T-cell (primary cell): Measurements from ENCODE around the gene YIPF6. TPM values are rescaled to one million over a fixed set of nuclear protein-coding genes. Genes with fewer than 3 reads are reported as not detected.

Source experiments
- ATAC-seq, 4 experiments: fragments of 200-7000 bp in 3 of 4; fragments of 150-1000 bp in 1 of 4; cut with Tn5 transposase; replicated peaks in 1 of 4; 1 replicate in 3 of 4; 2 replicates in 1 of 4; pipeline ENCODE4 v1.10.0; 2021; ENCODE audit warnings: moderate library complexity in 3 of 4, mild to moderate bottlenecking in 2 of 4, moderate number of reproducible peaks in 1 of 4
- CTCF ChIA-PET, 2 donors: fragments of 300-600 bp; sonication (Branson Sonifier 250); formaldehyde crosslinking; loops; one replicate each; lab custom pipeline; 2022; ENCODE audit warnings: antibody characterized with exemption in 2 of 2; lab: Charles Lee
- POLR2A ChIA-PET, 2 donors: fragments of 300-600 bp; sonication (Branson Sonifier 250); formaldehyde crosslinking; loops; one replicate each; lab custom pipeline; 2022; ENCODE audit warnings: antibody characterized with exemption in 2 of 2; lab: Charles Lee
- DNase-seq, 35 experiments: peaks; one replicate each; pipeline versions ENCODE4 v3.0.0 to v3.0.0-alpha.2; 2013 to 2023
- H3K27ac ChIP-seq: one replicate; pipeline ENCODE4 v1.5.1; 2013; ENCODE audit warnings: low read length
- H3K27me3 ChIP-seq, 2 experiments: replicated peaks in 1 of 2; 1 replicate in 1 of 2; 2 replicates in 1 of 2; pipeline versions ENCODE4 v1.6.1 to v1.7.0; 2013; ENCODE audit warnings: low read length in 1 of 2, mixed read lengths in 1 of 2; ENCODE audit not compliant: control insufficient read depth in 2 of 2, insufficient read depth in 2 of 2; ENCODE audit errors: extremely low read depth in 1 of 2
- H3K36me3 ChIP-seq, 2 donors: 1 replicate in 1 of 2; 2 replicates in 1 of 2; pipeline versions ENCODE4 v1.6.1 to v1.7.0; 2013; ENCODE audit warnings: low read length in 1 of 2; ENCODE audit not compliant: control insufficient read depth in 2 of 2, insufficient read depth in 1 of 2; ENCODE audit errors: extremely low read depth in 1 of 2
- H3K4me1 ChIP-seq, 2 experiments: 1 replicate in 1 of 2; 2 replicates in 1 of 2; pipeline versions ENCODE4 v1.6.1 to v1.7.0; 2013; ENCODE audit warnings: low read length in 2 of 2, mixed read lengths in 1 of 2; ENCODE audit not compliant: insufficient read depth in 2 of 2, control insufficient read depth in 1 of 2; ENCODE audit errors: extremely low read depth in 1 of 2
- H3K4me3 ChIP-seq, 2 donors: 1 replicate in 1 of 2; 2 replicates in 1 of 2; pipeline versions ENCODE4 v1.5.1 to v1.7.0; 2013; ENCODE audit warnings: mild to moderate bottlenecking in 2 of 2, low read length in 1 of 2, moderate library complexity in 1 of 2; ENCODE audit not compliant: control insufficient read depth in 1 of 2; ENCODE audit errors: extremely low read depth in 1 of 2
- H3K9me3 ChIP-seq: 2 replicates; pipeline ENCODE4 v1.7.0; 2013
- H3K27ac Mint-ChIP-seq, 2 donors: one replicate each; pipeline ENCODE4 v1.8.0; 2020 to 2021; ENCODE audit warnings: mild to moderate bottlenecking in 2 of 2, mixed read lengths in 2 of 2
- H3K27me3 Mint-ChIP-seq, 2 donors: one replicate each; pipeline ENCODE4 v1.8.0; 2021 to 2022; ENCODE audit warnings: mixed read lengths in 2 of 2
- H3K36me3 Mint-ChIP-seq: one replicate; pipeline ENCODE4 v1.8.0; 2021; ENCODE audit warnings: mixed read lengths
- H3K4me1 Mint-ChIP-seq, 3 donors: one replicate each; pipeline ENCODE4 v1.8.0; 2020 to 2022; ENCODE audit warnings: mixed read lengths in 3 of 3, mild to moderate bottlenecking in 1 of 3
- H3K4me3 Mint-ChIP-seq, 3 donors: one replicate each; pipeline ENCODE4 v1.8.0; 2020 to 2022; ENCODE audit warnings: mild to moderate bottlenecking in 3 of 3, mixed read lengths in 3 of 3, moderate library complexity in 3 of 3
- H3K9me3 Mint-ChIP-seq, 3 donors: one replicate each; pipeline ENCODE4 v1.8.0; 2020 to 2022; ENCODE audit warnings: mixed read lengths in 3 of 3
- WGBS: methylation state at CpG from one replicate; pipeline ENCODE4 v1.1.5; 2013; ENCODE audit warnings: missing lambda C conversion rate; ENCODE audit not compliant: insufficient coverage; 5-methylcytosine and 5-hydroxymethylcytosine counted together
- total RNA-seq, 35 experiments: library from RNA in 6 of 35; stranded (reverse) in 6 of 35; fragments of 120-200 nt in 1 of 35; gene quantifications; one replicate each; pipeline versions ENCODE4 v1.2.1 to v1.2.4 and lab custom pipeline; 2013 to 2026

Gene YIPF6, protein sequence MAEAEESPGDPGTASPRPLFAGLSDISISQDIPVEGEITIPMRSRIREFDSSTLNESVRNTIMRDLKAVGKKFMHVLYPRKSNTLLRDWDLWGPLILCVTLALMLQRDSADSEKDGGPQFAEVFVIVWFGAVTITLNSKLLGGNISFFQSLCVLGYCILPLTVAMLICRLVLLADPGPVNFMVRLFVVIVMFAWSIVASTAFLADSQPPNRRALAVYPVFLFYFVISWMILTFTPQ
- total RNA-seq (10 to 100 TPM; 10.0 to 16.2 (median 14.3) TPM), total RNA-seq (lab: John Stamatoyannopoulos, UW) (19.5 to 50.2 (median 30.5) reads per million in 29 experiments)
- 16.1 TPM for total RNA-seq (2013)

- H3K36me3 ChIP-seq, result no peaks in the 10 kb centered on the region
- POLR2A ChIA-PET, result interaction anchor here (0.7 to 1.6 kb wide), 2 partner anchors 10 kb away, joined by 3 to 5 read pairs; no protein-coding TSS in a partner anchor
- CTCF ChIA-PET, result no interaction called here
Observed at GRCh38 chrX:68498508-68499379, at the start of gene YIPF6. Gene YIPF6 (plus strand): TSS chrX:68499051. CDS start chrX:68499067, 16 bp downstream.

GRCh38 chrX:68451720-68452119 lies 47.1 kb upstream of the YIPF6 start:
- no peaks in the 10 kb centered on the region for H3K4me1 ChIP-seq
- ChIA-PET POLR2A (no interaction called here), CTCF (interaction anchor here in 1 of 2 donors (0.6 kb wide), 1 partner anchor 857 kb away, joined by 3 read pairs; no protein-coding TSS in a partner anchor)
- WGBS, result no CpG with 5 or more reads among the region's 8 CpGs
- DNase-seq (no peak), ATAC-seq (no peak)
- no peak overlapping the region for H3K27ac ChIP-seq
- no peaks in the 10 kb centered on the region for H3K9me3 ChIP-seq
- no peaks in the 10 kb centered on the region for H3K4me1 Mint-ChIP-seq
- peaks cover 0 to 5% of the 10 kb centered on the region in 2 experiments for H3K27me3 ChIP-seq
- peaks cover 3 to 4% of the 10 kb centered on the region in 2 donors for H3K27me3 Mint-ChIP-seq
- H3K4me3 Mint-ChIP-seq, result no peak overlapping the region
- H3K36me3 ChIP-seq, result no peaks in the 10 kb centered on the region
- no peak overlapping the region for H3K27ac Mint-ChIP-seq
- no peak overlapping the region for H3K4me3 ChIP-seq
- no peaks in the 10 kb centered on the region for H3K9me3 Mint-ChIP-seq
- no peaks in the 10 kb centered on the region for H3K36me3 Mint-ChIP-seq

More at GRCh38 chrX:68498508-68499379, at the start of gene YIPF6:
- H3K27me3 Mint-ChIP-seq, result peaks cover 2 to 3% of the 10 kb centered on the region in 2 donors
- ATAC-seq (peak; percentile 88 to 91 (median 90)), DNase-seq (peak; percentile 25 to 74 (median 47))
- Histone ChIP-seq H3K27me3 (no peaks in the 10 kb centered on the region), H3K9me3 (no peaks in the 10 kb centered on the region), H3K27ac (peak within 1 kb of the TSS; percentile 96), H3K4me1 (peaks cover 3 to 15% of the 10 kb centered on the region in 2 experiments), H3K4me3 (peak within 1 kb of the TSS; percentile 93 to 94)
- H3K4me1 Mint-ChIP-seq, result peaks cover 21 to 43% (median 38%) of the 10 kb centered on the region in 3 donors
- peak within 1 kb of the TSS; percentile 89 to 95 (median 92) for H3K4me3 Mint-ChIP-seq
- WGBS, result 0% methylated on average over 36 of the region's 68 CpGs
- peaks cover 3% of the 10 kb centered on the region for H3K36me3 Mint-ChIP-seq
- peak within 1 kb of the TSS; percentile 98 for H3K27ac Mint-ChIP-seq
- H3K9me3 Mint-ChIP-seq, result no peaks in the 10 kb centered on the region

DNA sequence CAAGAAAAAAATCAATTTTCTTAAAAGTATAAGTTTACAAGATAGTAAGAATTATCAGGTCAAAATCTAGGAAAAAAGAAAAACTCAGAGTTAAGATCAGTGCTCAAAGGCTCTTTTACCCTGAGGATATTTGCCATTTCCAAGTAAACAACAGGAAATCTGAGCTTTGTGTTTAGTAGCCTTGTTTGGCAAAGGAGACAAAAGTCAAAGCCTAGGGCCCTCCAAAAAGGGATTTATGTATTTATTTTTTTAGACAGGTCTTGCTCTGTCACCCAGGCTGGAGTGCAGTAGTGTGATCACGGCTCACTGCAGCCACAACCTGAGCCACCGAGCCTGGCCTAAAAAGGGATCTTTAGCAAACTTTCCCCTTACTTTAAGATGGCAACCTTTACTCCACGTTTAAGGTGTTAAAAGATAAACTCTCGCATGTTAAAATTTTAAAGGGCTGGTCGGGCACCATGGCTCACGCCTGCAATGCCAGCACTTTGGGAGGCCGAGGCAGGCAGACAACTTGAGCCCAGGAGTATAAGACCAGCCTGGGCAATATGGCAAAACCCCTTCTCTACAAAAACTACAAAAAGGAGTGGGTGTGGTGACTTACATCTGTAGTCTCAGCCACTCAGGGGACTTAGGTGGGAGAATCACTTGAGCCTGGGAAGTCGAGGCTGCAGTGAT lies 44.2 kb upstream of the YIPF6 start:
- no peak overlapping the region for H3K27ac ChIP-seq
- no CpG with 5 or more reads among the region's 8 CpGs for WGBS
- POLR2A ChIA-PET, result no interaction called here
- CTCF ChIA-PET, result no interaction called here
- Mint-ChIP-seq H3K4me3 (no peak overlapping the region), H3K9me3 (no peaks in the 10 kb centered on the region), H3K27me3 (no peaks in the 10 kb centered on the region), H3K36me3 (no peaks in the 10 kb centered on the region), H3K27ac (no peak overlapping the region), H3K4me1 (no peaks in the 10 kb centered on the region)
- H3K27me3 ChIP-seq, result no peaks in the 10 kb centered on the region
- H3K36me3 ChIP-seq, result no peaks in the 10 kb centered on the region
- no peak overlapping the region for H3K4me3 ChIP-seq
- no peak for DNase-seq
- H3K4me1 ChIP-seq, result no peaks in the 10 kb centered on the region
- ATAC-seq, result no peak
- H3K9me3 ChIP-seq, result no peaks in the 10 kb centered on the region

DNA sequence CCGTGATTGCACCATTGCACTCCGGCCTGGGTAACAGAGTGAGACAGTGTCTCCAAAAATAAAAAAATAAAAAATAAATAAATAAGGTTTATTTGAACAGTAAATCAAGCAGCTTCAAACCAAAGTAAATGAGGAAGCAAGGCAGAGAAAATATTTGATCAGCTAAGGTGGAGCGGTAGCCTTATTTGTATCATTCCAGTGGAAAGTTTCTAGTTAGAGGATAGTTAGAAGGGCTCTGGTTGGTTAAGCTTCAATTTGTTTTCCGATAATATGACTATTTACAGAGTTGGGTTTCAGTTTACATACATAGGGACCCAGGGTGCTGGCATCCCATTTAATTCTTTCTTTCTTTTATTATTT lies 43.7 kb upstream of the YIPF6 start:
- Histone ChIP-seq H3K27ac (no peak overlapping the region), H3K9me3 (no peaks in the 10 kb centered on the region), H3K36me3 (no peaks in the 10 kb centered on the region), H3K27me3 (no peaks in the 10 kb centered on the region), H3K4me1 (no peaks in the 10 kb centered on the region), H3K4me3 (no peak overlapping the region)
- ChIA-PET CTCF (no interaction called here), POLR2A (no interaction called here)
- ATAC-seq (no peak), DNase-seq (no peak)
- H3K4me3 Mint-ChIP-seq, result no peak overlapping the region
- WGBS, result no CpG with 5 or more reads among the region's 4 CpGs
- H3K4me1 Mint-ChIP-seq, result no peaks in the 10 kb centered on the region
- no peak overlapping the region for H3K27ac Mint-ChIP-seq
- H3K9me3 Mint-ChIP-seq, result no peaks in the 10 kb centered on the region
- H3K36me3 Mint-ChIP-seq, result no peaks in the 10 kb centered on the region
- peaks cover 0 to 3% of the 10 kb centered on the region in 2 donors for H3K27me3 Mint-ChIP-seq

DNA sequence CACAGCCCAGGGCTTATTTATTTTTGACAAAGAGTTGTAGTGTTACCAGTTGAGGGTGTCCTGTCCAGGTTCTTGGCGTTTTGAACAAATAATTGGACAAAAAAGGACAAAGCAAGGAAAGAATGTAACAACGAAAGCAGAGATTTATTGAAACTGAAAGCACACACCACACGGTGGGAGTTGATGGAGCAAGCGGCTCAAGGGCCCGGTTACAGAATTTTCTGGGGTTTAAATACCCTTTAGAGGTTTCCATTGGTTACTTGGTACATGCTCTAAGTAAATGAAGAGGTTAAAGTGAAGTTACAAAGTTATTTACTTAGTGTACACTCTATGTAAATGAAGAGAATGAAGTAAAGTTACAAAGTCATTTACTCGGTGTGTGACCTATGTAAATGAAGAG lies 37.8 kb upstream of the YIPF6 start:
- H3K27ac Mint-ChIP-seq, result no peak overlapping the region
- H3K27me3 Mint-ChIP-seq, result peaks cover 0 to 8% of the 10 kb centered on the region in 2 donors
- WGBS, result 39% methylated on average over 2 of the region's 6 CpGs
- no peak overlapping the region for H3K4me3 ChIP-seq
- H3K9me3 Mint-ChIP-seq, result no peaks in the 10 kb centered on the region
- no peaks in the 10 kb centered on the region for H3K36me3 ChIP-seq
- ChIA-PET CTCF (no interaction called here), POLR2A (no interaction called here)
- ATAC-seq (no peak), DNase-seq (no peak)
- no peaks in the 10 kb centered on the region for H3K36me3 Mint-ChIP-seq
- no peak overlapping the region for H3K27ac ChIP-seq
- H3K27me3 ChIP-seq, result no peaks in the 10 kb centered on the region
- no peaks in the 10 kb centered on the region for H3K9me3 ChIP-seq
- H3K4me1 Mint-ChIP-seq, result peaks cover 0 to 3% (median 0%) of the 10 kb centered on the region in 3 donors
- H3K4me3 Mint-ChIP-seq, result no peak overlapping the region
- no peaks in the 10 kb centered on the region for H3K4me1 ChIP-seq

DNA sequence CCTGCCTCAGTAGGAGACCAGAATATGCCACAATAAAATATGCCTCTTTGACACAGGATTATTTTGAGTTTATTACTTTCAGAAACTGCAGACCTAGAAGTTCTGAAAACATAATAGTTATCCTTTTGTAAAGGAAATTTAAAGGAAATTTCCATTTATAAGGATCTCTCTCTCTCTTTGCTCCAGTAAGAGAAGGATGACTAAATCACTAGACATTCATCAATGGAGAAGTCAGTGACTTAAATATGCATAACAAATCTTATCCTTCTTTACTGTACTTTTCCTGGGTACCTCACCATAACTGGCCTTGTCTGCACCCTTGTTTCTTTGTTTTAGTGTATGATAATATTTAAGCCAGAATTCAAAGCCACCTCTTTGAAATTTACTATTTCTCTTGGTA lies 37.3 kb upstream of the YIPF6 start:
- Mint-ChIP-seq H3K36me3 (no peaks in the 10 kb centered on the region), H3K4me3 (no peak overlapping the region), H3K9me3 (no peaks in the 10 kb centered on the region), H3K27ac (no peak overlapping the region), H3K27me3 (peaks cover 0 to 11% of the 10 kb centered on the region in 2 donors), H3K4me1 (peaks cover 0 to 3% (median 0%) of the 10 kb centered on the region in 3 donors)
- ChIA-PET POLR2A (no interaction called here), CTCF (no interaction called here)
- ATAC-seq (no peak), DNase-seq (no peak)
- no peaks in the 10 kb centered on the region for H3K36me3 ChIP-seq
- no peaks in the 10 kb centered on the region for H3K4me1 ChIP-seq
- H3K27ac ChIP-seq, result no peak overlapping the region
- no peaks in the 10 kb centered on the region for H3K9me3 ChIP-seq
- H3K27me3 ChIP-seq, result no peaks in the 10 kb centered on the region
- no peak overlapping the region for H3K4me3 ChIP-seq
